ENCODE measurements around the gene TLR9. TPM values are rescaled to one million over a fixed set of nuclear protein-coding genes. Genes with fewer than 3 reads are reported as not detected.

TLR9 gene
- polyA plus RNA-seq, 1 experiment = 0.07 TPM

GRCh38 chr3:52259035-52259434, 33.6 kb upstream of the TLR9 start:
- ChIA-PET CTCF (interaction anchor here (1.7 kb wide), 1 partner anchor 18 kb away, joined by 4 read pairs; no protein-coding TSS in a partner anchor), POLR2A (no interaction called here)
- Histone ChIP-seq H3K27me3 (ENCODE audit: control insufficient read depth, insufficient read depth, low read length) (no peaks in the 10 kb centered on the region), H3K36me3 (ENCODE audit: control insufficient read depth, insufficient read depth, low read length) (peaks cover 29% of the 10 kb centered on the region), H3K4me3 (ENCODE audit: low read depth, low read length) (no peak overlapping the region)
- no peak for TF ChIP-seq CTCF (IDR thresholded peaks at IDR 0.05; ENCODE audit: insufficient read depth, low read depth, low read length)
- no peak for DNase-seq (ENCODE audit: low read depth)

DNA sequence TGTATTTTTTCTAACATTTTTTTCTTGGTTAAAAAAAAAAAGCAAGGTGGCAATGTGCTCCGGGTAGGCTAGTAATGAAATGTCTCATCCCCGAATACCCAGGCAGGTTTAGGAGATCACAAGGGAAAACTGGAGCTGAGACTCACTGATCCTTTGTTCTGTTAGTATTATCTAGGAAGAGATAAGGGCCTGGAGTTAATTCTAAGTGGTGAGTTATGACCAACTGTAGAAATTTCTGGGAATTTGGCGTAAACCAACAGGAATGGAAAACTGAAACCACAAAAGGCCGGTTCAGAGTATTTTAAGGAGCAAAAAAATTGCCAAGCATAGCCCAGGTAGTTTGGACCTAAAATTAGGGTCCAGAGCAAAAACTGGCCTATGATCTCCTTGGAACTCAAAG, 32.5 kb upstream of the TLR9 start:
- POLR2A ChIA-PET = no interaction called here
- no peak for DNase-seq (ENCODE audit: low read depth)

GRCh38 chr3:52256622-52257021, 31.2 kb upstream of the TLR9 start:
- no peaks in the 10 kb centered on the region for H3K27me3 ChIP-seq (ENCODE audit: control insufficient read depth, insufficient read depth, low read length)
- no peak for DNase-seq (ENCODE audit: low read depth)
- no peak for TF ChIP-seq CTCF (IDR thresholded peaks at IDR 0.05; ENCODE audit: insufficient read depth, low read depth, low read length)
- CTCF ChIA-PET = interaction anchor here (1.7 kb wide), 1 partner anchor 11 kb away, joined by 5 read pairs; no protein-coding TSS in a partner anchor
- H3K4me3 ChIP-seq (ENCODE audit: low read depth, low read length) = no peak overlapping the region
- POLR2A ChIA-PET = no interaction called here
- H3K36me3 ChIP-seq (ENCODE audit: control insufficient read depth, insufficient read depth, low read length) = peaks cover 31% of the 10 kb centered on the region

More for the DNA sequence above, 32.5 kb upstream of the TLR9 start:
- TF ChIP-seq CTCF (IDR thresholded peaks at IDR 0.05; ENCODE audit: insufficient read depth, low read depth, low read length) = no peak
- H3K27me3 ChIP-seq (ENCODE audit: control insufficient read depth, insufficient read depth, low read length) = no peaks in the 10 kb centered on the region
- H3K4me3 ChIP-seq (ENCODE audit: low read depth, low read length) = no peak overlapping the region
- peaks cover 34% of the 10 kb centered on the region for H3K36me3 ChIP-seq (ENCODE audit: control insufficient read depth, insufficient read depth, low read length)
- CTCF ChIA-PET = interaction anchor here (1.7 kb wide), 1 partner anchor 19 kb away, joined by 4 read pairs; no protein-coding TSS in a partner anchor

DNA sequence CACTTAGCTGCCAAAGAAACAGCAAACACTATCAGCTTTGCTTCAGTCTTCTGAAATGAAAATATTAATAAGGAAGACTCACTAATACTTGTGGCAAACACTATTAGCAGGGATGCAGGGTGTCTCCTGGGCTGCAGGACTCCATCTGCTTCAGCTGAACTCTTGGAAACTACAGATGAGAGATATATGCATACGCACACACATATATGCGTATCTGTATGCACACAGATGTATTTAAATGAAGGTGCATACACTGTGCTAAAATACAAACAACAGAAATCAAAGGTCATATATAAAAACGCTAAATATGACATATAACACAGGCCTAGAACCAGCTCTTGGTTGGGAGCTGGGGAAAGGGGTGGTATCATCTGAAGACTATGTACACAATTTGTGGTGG, 30.7 kb upstream of the TLR9 start:
- no peak for DNase-seq (ENCODE audit: low read depth)
- POLR2A ChIA-PET = no interaction called here
- TF ChIP-seq CTCF (IDR thresholded peaks at IDR 0.05; ENCODE audit: insufficient read depth, low read depth, low read length) = no peak
- Histone ChIP-seq H3K36me3 (ENCODE audit: control insufficient read depth, insufficient read depth, low read length) (peaks cover 31% of the 10 kb centered on the region), H3K4me3 (ENCODE audit: low read depth, low read length) (no peak overlapping the region), H3K27me3 (ENCODE audit: control insufficient read depth, insufficient read depth, low read length) (no peaks in the 10 kb centered on the region)
- CTCF ChIA-PET = interaction anchor here (0.6 to 1.7 kb wide), 2 partner anchors 11 to 84 kb away, joined by 3 to 5 read pairs; no protein-coding TSS in a partner anchor

DNA sequence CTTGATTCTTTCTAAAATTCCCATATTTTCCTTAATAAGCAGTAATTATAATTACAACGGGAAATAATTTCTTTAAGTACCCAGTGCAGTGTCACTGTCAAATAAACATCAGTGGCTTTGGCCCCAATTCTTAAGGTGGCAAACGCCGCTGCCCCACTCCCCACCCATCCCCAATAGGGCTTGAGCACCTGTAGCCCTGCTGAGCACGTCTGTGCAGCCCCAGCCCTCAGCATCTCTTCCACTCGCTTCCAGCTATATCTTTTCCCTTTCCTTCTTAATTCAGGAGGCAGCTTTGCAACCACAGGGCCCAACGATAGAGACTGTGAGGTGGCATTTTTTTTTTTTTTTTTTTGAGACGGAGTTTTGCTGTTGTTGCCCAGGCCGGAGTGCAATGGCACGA, 29.2 kb upstream of the TLR9 start:
- ChIA-PET CTCF (interaction anchor here (1.2 kb wide), 1 partner anchor 16 kb away, joined by 3 read pairs; the partner anchor contains the start of gene TWF2), POLR2A (no interaction called here)
- no peak overlapping the region for H3K4me3 ChIP-seq (ENCODE audit: low read depth, low read length)
- DNase-seq (ENCODE audit: low read depth) = no peak
- H3K27me3 ChIP-seq (ENCODE audit: control insufficient read depth, insufficient read depth, low read length) = no peaks in the 10 kb centered on the region
- TF ChIP-seq CTCF (IDR thresholded peaks at IDR 0.05; ENCODE audit: insufficient read depth, low read depth, low read length) = no peak
- H3K36me3 ChIP-seq (ENCODE audit: control insufficient read depth, insufficient read depth, low read length) = peaks cover 35% of the 10 kb centered on the region
